ENCODE data around the gene WDR1.

GRCh38 chr4:10120943-10121567 is 4.5 kb upstream of the WDR1 start:
- TF ChIP-seq EZH2 (IDR thresholded peaks at IDR 0.05; ENCODE audit: insufficient read depth, poor library complexity, severe bottlenecking) (no peak), EZH2phosphoT487 (IDR thresholded peaks at IDR 0.05; ENCODE audit: insufficient read depth, low read depth) (no peak)

Data from GM23248 (cell line).